Measurements from ENCODE around the gene HSPA12B.

The HSPA12B gene

GRCh38 chr20:3732327-3733118, at the start of gene HSPA12B:
TSS of gene HSPA12B (plus strand) at chr20:3732685. CDS start at chr20:3738675, 5,990 bp downstream.
- no peak for DNase-seq (ENCODE audit: low spot score)
- ChIA-PET POLR2A (ENCODE audit: low non-redundant PET) (no interaction called here), CTCF (interaction anchor here (0.6 to 1.2 kb wide), 2 partner anchors 56 to 500 kb away, joined by 3 to 4 read pairs; no protein-coding TSS in a partner anchor)
- no peak within 1 kb of the TSS for H3K27ac ChIP-seq
- no peak for TF ChIP-seq CTCF (conservative IDR thresholded peaks at IDR 0.05; ENCODE audit: low read depth)

- POLR2A ChIA-PET (ENCODE audit: low non-redundant PET) = no interaction called here
- CTCF ChIA-PET = interaction anchor here (1.0 to 2.1 kb wide), 3 partner anchors 9 to 26 kb away, joined by 5 to 11 read pairs (median 6); no protein-coding TSS in a partner anchor
- no peak for TF ChIP-seq CTCF (conservative IDR thresholded peaks at IDR 0.05; ENCODE audit: low read depth)
- no peak for DNase-seq (ENCODE audit: low spot score)
- no peak overlapping the region for H3K27ac ChIP-seq
Observed at GRCh38 chr20:3685341-3685740, 47.1 kb upstream of the HSPA12B start.

- TF ChIP-seq CTCF (conservative IDR thresholded peaks at IDR 0.05; ENCODE audit: low read depth) = no peak
- CTCF ChIA-PET = interaction anchor here (2.1 to 2.2 kb wide), 2 partner anchors 10 to 25 kb away, joined by 7 to 11 read pairs; no protein-coding TSS in a partner anchor
- H3K27ac ChIP-seq = peak overlapping the region; percentile 69
- no peak for DNase-seq (ENCODE audit: low spot score)
- POLR2A ChIA-PET (ENCODE audit: low non-redundant PET) = no interaction called here
Observed at GRCh38 chr20:3686421-3686820, 46.1 kb upstream of the HSPA12B start.

GRCh38 chr20:3686867-3687321, 45.6 kb upstream of the HSPA12B start:
- CTCF ChIA-PET = interaction anchor here (0.6 to 2.4 kb wide), 3 partner anchors 10 to 97 kb away, joined by 3 to 10 read pairs (median 7); no protein-coding TSS in a partner anchor
- H3K27ac ChIP-seq = peak overlapping the region; percentile 69
- POLR2A ChIA-PET (ENCODE audit: low non-redundant PET) = no interaction called here
- no peak for TF ChIP-seq CTCF (conservative IDR thresholded peaks at IDR 0.05; ENCODE audit: low read depth)
- peak; percentile 63 for DNase-seq (ENCODE audit: low spot score)

GRCh38 chr20:3687655-3688054, 44.8 kb upstream of the HSPA12B start:
- ChIA-PET POLR2A (ENCODE audit: low non-redundant PET) (no interaction called here), CTCF (interaction anchor here (0.6 to 2.4 kb wide), 3 partner anchors 11 to 98 kb away, joined by 3 to 10 read pairs (median 7); no protein-coding TSS in a partner anchor)
- DNase-seq (ENCODE audit: low spot score) = peak; percentile 57
- TF ChIP-seq CTCF (conservative IDR thresholded peaks at IDR 0.05; ENCODE audit: low read depth) = no peak
- H3K27ac ChIP-seq = peak overlapping the region; percentile 69

- ChIA-PET POLR2A (ENCODE audit: low non-redundant PET) (no interaction called here), CTCF (interaction anchor here (0.8 to 1.1 kb wide), 2 partner anchors 13 to 20 kb away, joined by 3 to 7 read pairs; no protein-coding TSS in a partner anchor)
- DNase-seq (ENCODE audit: low spot score) = no peak
- no peak for TF ChIP-seq CTCF (conservative IDR thresholded peaks at IDR 0.05; ENCODE audit: low read depth)
- H3K27ac ChIP-seq = no peak overlapping the region
Observed at GRCh38 chr20:3689978-3690377, 42.5 kb upstream of the HSPA12B start.

Data from RWPE1 (cell line).